ENCODE results near the gene ZNF385B. TPM values are rescaled to one million over a fixed set of nuclear protein-coding genes. Genes with fewer than 3 reads are reported as not detected.

The ZNF385B gene
- total RNA-seq, 1 experiment from 2014 or later: not detected

- no peak for DNase-seq (ENCODE audit: low spot score)
These were observed 417.4 kb downstream of the ZNF385B start for GRCh38 chr2:179444056-179444455.

- DNase-seq (ENCODE audit: low spot score): no peak
These were observed 418.2 kb downstream of the ZNF385B start for GRCh38 chr2:179443180-179443579.

- DNase-seq (ENCODE audit: low spot score): no peak
These were observed 419.2 kb downstream of the ZNF385B start for GRCh38 chr2:179442206-179442605.

DNA sequence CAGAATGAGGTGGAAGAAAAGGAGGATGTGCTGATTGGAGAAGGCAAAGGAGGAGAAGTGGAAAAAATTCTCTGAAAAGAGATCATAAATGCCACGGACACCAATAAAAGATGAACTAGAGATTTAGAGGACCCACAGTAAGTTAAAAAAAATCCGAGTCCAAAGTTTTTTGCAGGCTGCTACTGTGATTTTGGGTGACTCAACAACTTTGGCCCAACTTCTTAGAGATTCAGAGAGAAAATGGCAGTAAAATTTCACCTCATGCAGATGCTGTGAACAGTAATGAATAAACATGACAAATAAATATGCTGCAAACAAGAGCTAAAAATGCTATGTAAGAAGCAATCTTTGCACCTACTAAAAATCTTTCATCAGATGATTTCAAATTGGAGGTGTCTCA, 419.9 kb downstream of the ZNF385B start:
- DNase-seq (ENCODE audit: low spot score): no peak

- peak; percentile 29 for DNase-seq (ENCODE audit: low spot score)
These were observed 420.7 kb downstream of the ZNF385B start for GRCh38 chr2:179440642-179441251.

DNA sequence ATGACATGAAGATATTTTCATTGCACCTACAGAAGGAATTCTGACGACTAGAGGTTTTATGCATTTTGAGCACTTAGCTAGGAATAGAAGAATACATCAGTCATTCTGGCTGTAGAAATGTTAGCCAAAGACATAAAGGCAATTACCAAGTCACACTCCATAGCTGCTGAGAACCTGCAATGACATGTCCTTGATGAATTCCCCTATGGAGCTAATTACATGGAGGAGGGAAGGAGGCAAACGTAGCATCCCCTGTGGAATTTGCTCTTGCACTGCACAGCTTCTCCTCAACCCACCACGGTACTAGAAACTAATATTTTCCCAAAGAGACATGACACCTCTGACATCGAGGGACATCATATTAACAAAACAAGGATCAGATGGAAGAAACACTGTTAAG, 422.8 kb downstream of the ZNF385B start:
- no peak for DNase-seq (ENCODE audit: low spot score)

DNA sequence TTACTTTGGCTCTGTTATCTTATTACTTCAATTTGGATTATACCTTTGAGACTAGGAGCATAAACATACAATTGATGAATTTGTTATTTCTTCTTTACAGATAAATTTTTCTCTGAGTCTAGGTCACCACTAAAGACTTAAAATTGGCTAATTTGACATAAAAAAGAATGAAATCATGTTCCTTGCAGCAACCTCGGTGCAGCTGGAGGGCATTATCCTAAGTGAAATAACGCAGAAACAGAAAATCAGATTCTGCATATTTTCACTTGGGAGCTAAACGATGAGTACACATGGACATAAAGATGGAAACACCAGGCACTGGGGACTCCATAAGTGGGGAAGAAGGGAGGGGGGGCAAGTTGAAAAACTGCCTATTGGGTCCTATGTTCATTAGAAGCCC, 424.0 kb downstream of the ZNF385B start:
- no peak for DNase-seq (ENCODE audit: low spot score)

- DNase-seq (ENCODE audit: low spot score): no peak
These were observed 425.8 kb downstream of the ZNF385B start for GRCh38 chr2:179435566-179435965.

GRCh38 chr2:179435000-179435399, 426.4 kb downstream of the ZNF385B start:
- no peak for DNase-seq (ENCODE audit: low spot score)

DNA sequence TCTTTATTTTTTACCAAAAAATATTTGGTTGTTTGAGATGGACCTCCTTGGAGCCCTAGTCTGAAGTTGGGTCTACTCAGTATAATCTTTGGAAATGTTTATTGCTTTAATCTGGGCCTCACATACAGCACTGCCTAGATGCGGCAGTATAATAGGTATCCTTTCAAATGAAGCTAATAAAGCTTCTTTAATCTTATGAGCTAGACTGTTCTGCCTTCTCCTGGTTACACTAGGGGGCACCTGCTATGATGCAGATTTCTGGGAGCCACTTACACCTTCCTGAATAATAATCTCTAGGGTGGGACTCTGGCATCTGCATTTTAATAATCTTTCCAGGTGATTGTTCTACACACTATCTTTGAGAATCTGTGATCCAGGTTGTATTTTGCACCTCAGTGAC, 427.1 kb downstream of the ZNF385B start:
- DNase-seq (ENCODE audit: low spot score): no peak

DNA sequence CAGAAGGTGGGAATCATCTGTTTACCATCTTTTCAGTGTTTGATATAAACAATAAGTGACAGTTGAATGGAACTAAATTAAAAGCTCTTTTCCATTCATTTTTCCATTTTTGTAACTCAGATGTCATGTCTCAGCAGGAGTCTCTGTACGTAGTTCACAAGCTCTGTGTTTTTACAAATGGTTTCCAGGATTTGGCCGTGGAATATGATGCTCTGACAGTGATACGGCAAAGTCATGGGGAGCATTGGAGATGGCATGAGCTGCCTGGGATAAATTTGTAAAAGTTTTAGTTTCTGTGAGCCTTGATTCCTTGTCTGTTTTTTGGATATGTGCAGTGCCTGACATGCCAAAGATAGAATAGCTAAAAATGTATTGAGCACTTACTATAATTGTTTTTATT, 428.7 kb downstream of the ZNF385B start:
- DNase-seq (ENCODE audit: low spot score): no peak

- no peak for DNase-seq (ENCODE audit: low spot score)
These were observed 431.8 kb downstream of the ZNF385B start for GRCh38 chr2:179429597-179429996.

DNA sequence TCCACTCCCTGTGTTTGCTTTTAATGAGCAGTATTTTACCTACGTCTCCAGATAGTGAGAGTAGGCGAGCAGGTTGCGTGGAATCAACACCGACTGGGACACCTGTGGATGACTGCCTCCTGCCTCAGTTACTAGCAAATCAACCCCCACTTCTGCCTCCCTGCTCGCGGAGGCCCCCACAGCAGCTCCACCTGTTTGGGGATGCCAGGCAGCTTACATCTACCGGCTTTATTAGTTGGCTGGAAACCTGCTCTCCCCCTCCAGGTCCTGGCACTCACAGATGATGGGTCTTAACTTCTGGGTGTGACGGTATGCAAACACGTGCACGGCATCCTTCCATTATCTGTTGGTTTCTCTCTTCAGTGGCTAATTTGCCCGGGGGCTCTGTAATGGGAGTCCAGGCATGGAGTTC, 432.3 kb downstream of the ZNF385B start:
- DNase-seq (ENCODE audit: low spot score): no peak

GRCh38 chr2:179428649-179429048, 432.8 kb downstream of the ZNF385B start:
- no peak for DNase-seq (ENCODE audit: low spot score)

DNA sequence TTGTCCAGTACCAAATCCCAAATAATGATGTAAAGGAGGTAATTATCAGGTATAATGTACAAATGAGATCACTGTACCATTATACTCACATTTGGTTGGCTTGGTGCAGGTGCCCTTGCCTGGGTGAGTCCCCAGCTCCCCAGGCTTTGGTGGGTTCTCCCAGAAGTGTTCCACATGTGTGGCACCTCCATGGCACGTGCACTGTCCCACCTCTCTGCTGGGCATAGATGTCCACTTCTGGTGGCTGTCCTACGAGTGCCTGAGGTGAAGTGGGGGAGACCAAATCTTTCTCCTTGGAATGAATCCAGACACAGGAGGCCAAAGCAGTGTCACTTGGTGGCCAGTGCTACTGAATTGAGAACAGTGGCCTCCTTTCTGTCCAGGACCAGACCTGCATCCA, 434.3 kb downstream of the ZNF385B start:
- DNase-seq (ENCODE audit: low spot score): no peak

DNA sequence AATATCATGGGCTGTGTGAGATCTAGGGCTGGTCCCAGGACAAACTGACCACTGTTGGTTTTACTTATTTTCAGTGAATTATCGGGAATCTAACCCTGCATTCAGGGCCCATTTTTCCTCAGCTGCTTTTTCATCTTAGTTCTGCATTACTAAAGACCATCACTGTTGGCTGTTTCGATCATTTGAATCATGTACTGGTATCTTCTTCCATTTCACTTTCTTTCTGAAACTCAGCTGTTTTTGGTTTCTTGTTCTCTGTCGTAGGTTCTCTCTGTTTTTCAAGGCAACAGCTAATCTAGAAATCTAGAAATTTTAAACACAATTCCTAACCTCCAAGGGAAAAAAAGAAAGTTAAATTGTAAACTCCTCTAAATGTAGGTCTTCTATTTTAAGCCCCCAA, 436.8 kb downstream of the ZNF385B start:
- no peak for DNase-seq (ENCODE audit: low spot score)

GRCh38 chr2:179422037-179422643, 439.3 kb downstream of the ZNF385B start:
- peak; percentile 66 for DNase-seq (ENCODE audit: low spot score)

DNA sequence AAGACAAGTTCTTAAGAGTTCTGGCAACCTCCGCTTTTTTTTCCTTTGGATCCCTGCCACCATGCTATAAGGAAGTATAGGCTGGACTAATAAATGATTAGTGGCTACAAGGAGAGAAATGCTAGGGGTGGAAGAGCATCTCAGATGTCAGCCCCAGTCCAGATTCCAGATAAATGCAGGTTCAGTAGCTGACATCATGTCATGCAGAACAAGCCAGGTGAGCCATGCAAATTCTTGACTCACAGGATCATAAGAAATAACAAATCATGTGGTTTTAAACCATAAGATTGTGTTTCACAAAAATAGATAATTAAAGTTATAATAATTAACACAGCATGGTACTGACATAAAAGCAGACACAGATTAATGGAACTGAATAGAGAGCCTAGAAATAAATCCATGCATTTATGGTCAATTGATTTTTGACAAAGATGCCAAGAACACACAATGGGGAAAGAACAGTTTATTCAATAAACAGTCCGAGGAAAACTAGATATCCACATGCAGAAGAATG, 443.9 kb downstream of the ZNF385B start:
- no peak for DNase-seq (ENCODE audit: low spot score)

GRCh38 chr2:179412112-179412511, 449.3 kb downstream of the ZNF385B start:
- DNase-seq (ENCODE audit: low spot score): no peak

DNA sequence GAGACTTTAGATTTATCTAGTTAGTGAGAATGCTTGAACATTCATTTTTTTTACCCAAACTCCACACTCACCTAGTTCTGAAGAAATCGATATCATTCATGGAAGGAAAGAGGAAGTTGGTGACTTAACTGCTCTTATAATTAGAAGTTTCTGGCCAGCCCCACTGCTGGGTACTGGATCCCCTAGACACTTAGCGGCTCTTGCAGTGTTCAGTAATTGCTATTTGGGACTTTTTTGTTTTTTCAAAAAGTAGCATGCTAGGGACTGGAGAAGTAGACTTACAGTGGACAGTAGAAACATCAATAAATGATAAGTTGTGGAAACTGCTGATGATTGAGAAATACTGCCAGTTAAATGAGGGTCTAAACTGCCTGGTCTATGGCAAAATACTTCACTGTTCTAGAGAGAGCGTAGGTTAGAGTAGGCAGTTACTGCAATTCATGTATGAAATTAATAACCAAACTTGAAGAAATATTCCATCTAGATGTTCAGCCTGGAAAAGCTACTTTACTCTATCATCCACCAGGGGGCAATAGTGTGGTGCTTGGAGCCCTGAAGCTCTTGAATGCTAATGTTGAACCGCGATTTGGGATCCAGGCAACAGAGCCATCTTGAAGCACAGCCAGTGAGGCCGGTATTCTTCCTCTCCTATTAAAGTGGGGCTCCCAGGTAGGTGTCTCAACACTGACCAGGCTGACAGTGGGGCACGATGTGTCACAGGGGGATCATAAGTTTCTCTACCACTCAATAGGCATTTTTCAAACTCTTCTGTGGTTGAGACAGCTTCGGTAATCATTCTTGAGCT, 450.7 kb downstream of the ZNF385B start:
- DNase-seq (ENCODE audit: low spot score): peak; percentile 64

DNA sequence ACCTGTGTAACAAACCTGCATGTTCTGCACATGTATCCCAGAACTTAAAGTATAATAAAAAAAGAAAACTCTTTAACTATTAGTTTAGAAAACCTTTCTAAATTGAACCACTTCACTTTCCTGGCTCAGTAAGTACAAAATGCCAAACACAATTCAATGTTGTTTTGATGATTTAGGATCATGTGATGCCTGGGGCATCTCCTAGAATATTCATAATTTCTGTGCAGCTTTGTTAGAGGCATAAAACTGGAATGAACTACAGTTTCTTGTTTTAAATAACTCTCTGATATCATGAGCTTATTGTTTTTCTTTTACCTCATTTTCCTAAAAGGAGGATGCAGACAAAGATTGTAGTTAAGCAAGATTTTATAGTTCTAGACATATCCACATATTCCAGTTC, 457.8 kb downstream of the ZNF385B start:
- DNase-seq (ENCODE audit: low spot score): no peak

- no peak for DNase-seq (ENCODE audit: low spot score)
These were observed 467.9 kb downstream of the ZNF385B start for GRCh38 chr2:179393481-179393880.
